ENCODE measurements around the gene MRPS27. TPM values are rescaled to one million over a fixed set of nuclear protein-coding genes. Genes with fewer than 3 reads are reported as not detected.

MRPS27 gene
- total and polyA plus RNA-seq, 10 donors, result 23.5 to 55.5 (median 42.6) TPM

DNA sequence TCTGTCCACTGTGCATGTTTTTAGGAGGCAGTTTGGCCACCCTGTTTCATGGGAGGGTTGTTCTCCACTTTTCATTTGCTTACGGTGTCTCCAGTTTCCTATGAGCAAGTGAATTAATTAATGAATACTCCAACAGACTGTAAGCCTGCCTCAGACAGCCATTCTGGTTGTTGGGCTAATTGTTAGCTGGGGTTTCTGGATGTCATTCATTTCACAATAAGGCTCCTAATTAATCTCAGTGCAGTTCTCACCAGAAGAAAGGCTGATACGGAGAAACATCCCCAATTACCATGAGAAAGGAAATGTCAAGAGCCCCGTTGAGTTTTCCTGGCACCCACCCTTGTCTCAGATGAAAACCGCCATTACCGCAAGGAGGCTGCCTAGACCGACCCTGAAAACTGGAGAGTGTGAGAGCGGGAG, 136.9 kb downstream of the MRPS27 start:
- intact Hi-C loops (cut with DNase I; ENCODE audit: low total_unique reads), result no loop called here

DNA sequence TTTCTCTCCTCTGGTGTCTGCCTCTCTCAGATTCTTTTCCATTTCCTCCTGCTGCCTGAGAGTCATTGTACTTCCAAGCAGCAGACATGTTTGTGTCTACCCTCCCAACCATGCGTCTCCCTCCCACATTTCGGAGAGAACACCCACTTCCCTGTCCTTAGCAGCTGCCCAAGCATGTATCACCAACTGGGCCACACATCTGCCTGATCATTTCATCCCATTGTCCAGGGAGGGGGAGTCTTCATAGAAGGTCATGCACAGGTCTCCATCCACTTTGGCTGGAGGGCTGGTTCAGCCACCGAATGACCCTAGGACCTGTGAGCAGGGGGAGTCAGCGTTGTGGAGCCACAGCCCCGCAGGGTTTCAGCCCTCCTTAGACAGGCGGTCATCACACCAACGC, 137.4 kb downstream of the MRPS27 start:
- no peak overlapping the region for H3K4me3 ChIP-seq
- DNase-seq, result no peak
- no peaks in the 10 kb centered on the region for H3K4me1 ChIP-seq
- H3K9me3 ChIP-seq, result no peaks in the 10 kb centered on the region
- TF ChIP-seq, protein P1, sequence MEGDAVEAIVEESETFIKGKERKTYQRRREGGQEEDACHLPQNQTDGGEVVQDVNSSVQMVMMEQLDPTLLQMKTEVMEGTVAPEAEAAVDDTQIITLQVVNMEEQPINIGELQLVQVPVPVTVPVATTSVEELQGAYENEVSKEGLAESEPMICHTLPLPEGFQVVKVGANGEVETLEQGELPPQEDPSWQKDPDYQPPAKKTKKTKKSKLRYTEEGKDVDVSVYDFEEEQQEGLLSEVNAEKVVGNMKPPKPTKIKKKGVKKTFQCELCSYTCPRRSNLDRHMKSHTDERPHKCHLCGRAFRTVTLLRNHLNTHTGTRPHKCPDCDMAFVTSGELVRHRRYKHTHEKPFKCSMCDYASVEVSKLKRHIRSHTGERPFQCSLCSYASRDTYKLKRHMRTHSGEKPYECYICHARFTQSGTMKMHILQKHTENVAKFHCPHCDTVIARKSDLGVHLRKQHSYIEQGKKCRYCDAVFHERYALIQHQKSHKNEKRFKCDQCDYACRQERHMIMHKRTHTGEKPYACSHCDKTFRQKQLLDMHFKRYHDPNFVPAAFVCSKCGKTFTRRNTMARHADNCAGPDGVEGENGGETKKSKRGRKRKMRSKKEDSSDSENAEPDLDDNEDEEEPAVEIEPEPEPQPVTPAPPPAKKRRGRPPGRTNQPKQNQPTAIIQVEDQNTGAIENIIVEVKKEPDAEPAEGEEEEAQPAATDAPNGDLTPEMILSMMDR (IDR thresholded peaks at IDR 0.05 in 8 of 11, conservative IDR thresholded peaks at IDR 0.05 in 3 of 11), result no peak
- TF ChIP-seq POLR2AphosphoS5 (IDR thresholded peaks at IDR 0.05), result no peak
- no peak for TF ChIP-seq POLR2A (IDR thresholded peaks at IDR 0.05)
- intact Hi-C loops (cut with DNase I; ENCODE audit: low total_unique reads), result no loop called here
- 84 to 93% (median 92%) methylated on average over 7 of the region's 7 CpGs for WGBS, 5 donors
- no peak overlapping the region for H3K27ac ChIP-seq
- H3K27me3 ChIP-seq (replicated peaks in 1 of 7), result peaks cover 0 to 42% (median 0%) of the 10 kb centered on the region in 7 donors
- H3K36me3 ChIP-seq, result no peaks in the 10 kb centered on the region

More for the DNA sequence above, 136.9 kb downstream of the MRPS27 start:
- no peak for DNase-seq
- H3K4me3 ChIP-seq, result no peak overlapping the region
- H3K36me3 ChIP-seq, result no peaks in the 10 kb centered on the region
- H3K27ac ChIP-seq, result no peak overlapping the region
- TF ChIP-seq POLR2AphosphoS5 (IDR thresholded peaks at IDR 0.05), result no peak
- TF ChIP-seq POLR2A (IDR thresholded peaks at IDR 0.05), result no peak
- TF ChIP-seq, protein P1 (IDR thresholded peaks at IDR 0.05 in 8 of 11, conservative IDR thresholded peaks at IDR 0.05 in 3 of 11), result no peak
- H3K9me3 ChIP-seq, result no peaks in the 10 kb centered on the region
- H3K4me1 ChIP-seq, result no peaks in the 10 kb centered on the region
- WGBS, 5 donors, result 81 to 86% (median 83%) methylated on average over 7 of the region's 7 CpGs
- peaks cover 0 to 42% (median 0%) of the 10 kb centered on the region in 7 donors for H3K27me3 ChIP-seq (replicated peaks in 1 of 7)

DNA sequence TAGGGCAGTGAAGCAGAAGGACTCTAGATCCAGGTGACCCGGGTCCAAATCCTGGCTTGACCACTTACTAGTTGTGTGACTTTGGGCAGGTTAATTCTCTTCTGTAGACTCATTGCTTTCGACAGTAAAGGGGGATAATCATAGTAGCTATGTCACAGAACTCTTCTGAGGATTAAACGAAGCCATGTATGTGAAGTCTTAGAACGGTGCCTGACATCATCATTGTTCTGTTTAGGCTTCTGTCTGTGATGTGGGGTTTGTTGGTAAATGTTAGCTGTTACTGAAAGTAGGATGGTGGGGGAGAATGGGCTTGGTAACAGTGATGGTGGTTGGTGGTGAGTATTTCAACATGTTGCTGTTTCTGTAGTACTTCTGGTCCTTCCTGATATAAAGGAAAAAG, 139.1 kb downstream of the MRPS27 start:
- WGBS, 5 donors, result 63 to 91% (median 88%) methylated on average over 4 of the region's 4 CpGs
- Histone ChIP-seq H3K9me3 (no peaks in the 10 kb centered on the region), H3K36me3 (no peaks in the 10 kb centered on the region), H3K4me1 (no peaks in the 10 kb centered on the region), H3K27me3 (replicated peaks in 1 of 7) (peaks cover 0 to 42% (median 0%) of the 10 kb centered on the region in 7 donors), H3K27ac (no peak overlapping the region), H3K4me3 (no peak overlapping the region)
- intact Hi-C loops (cut with DNase I; ENCODE audit: low total_unique reads), result no loop called here
- TF ChIP-seq POLR2A (IDR thresholded peaks at IDR 0.05), result no peak
- no peak for TF ChIP-seq POLR2AphosphoS5 (IDR thresholded peaks at IDR 0.05)
- TF ChIP-seq, protein P1 (IDR thresholded peaks at IDR 0.05 in 8 of 11, conservative IDR thresholded peaks at IDR 0.05 in 3 of 11), result no peak
- no peak for DNase-seq

DNA sequence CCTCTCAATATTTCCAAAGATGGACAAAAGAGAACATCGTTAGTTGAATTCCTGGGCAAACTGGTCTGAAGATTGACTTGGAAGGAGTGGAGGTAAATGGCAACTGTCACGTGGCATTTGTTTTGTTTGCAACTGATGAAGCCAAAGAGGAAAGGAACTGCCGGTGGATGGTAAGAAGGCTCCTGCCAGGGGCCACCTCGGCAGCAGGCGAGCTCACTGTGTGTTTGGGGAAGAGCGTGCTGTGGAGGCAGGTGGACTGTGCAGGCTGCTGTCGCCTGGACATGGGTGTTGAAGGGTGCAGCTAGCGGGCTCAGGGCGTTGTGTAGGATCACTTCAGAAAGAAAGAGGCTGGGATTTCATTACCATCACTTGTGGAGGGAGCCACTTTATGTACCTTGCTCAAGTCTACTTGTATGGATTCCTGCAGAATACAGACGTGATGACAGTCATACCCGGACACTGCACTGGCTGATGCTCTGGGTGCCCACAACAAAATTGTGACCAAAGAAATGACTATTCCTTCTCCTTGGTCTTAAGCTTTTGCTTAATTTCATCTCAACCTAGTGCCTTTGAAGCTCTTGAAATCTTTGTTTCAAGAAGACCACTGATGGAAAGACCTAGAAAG, 140.1 kb downstream of the MRPS27 start:
- no peak for DNase-seq
- 78 to 96% (median 89%) methylated on average over 11 of the region's 11 CpGs for WGBS, 5 donors

More for the DNA sequence above, 140.1 kb downstream of the MRPS27 start:
- TF ChIP-seq, protein P1 (IDR thresholded peaks at IDR 0.05 in 8 of 11, conservative IDR thresholded peaks at IDR 0.05 in 3 of 11), result no peak
- TF ChIP-seq POLR2A (IDR thresholded peaks at IDR 0.05) (no peak), POLR2AphosphoS5 (IDR thresholded peaks at IDR 0.05) (no peak)
- Histone ChIP-seq H3K36me3 (no peaks in the 10 kb centered on the region), H3K4me1 (no peaks in the 10 kb centered on the region), H3K27me3 (replicated peaks in 1 of 7) (peaks cover 0 to 42% (median 0%) of the 10 kb centered on the region in 7 donors), H3K9me3 (no peaks in the 10 kb centered on the region), H3K27ac (no peak overlapping the region), H3K4me3 (no peak overlapping the region)
- intact Hi-C loops (cut with DNase I; ENCODE audit: low total_unique reads), result no loop called here

All from spleen (tissue), 11 donors.